Neuronal stem cell (in vitro differentiated cells): ENCODE data around the gene TRMT61A.
A peak's percentile ranks its signal among the peaks of the same experiment; 100 is the strongest.

Experiments
- DNase-seq: peaks from one replicate; pipeline ENCODE4 v3.0.0-alpha.2; 2013; ENCODE audit warnings: low spot score
- H2AFZ ChIP-seq: one replicate; pipeline ENCODE4 v1.6.1; 2013; ENCODE audit warnings: mild to moderate bottlenecking, low read length, inconsistent platforms
- H2AK5ac ChIP-seq: 2 replicates; pipeline ENCODE4 v1.6.1; 2013; ENCODE audit warnings: low read depth, mild to moderate bottlenecking, inconsistent platforms, low read length, moderate library complexity, mixed read lengths
- H2BK120ac ChIP-seq: 2 replicates; pipeline ENCODE4 v1.6.1; 2013; ENCODE audit warnings: low read depth, mild to moderate bottlenecking, inconsistent platforms, low read length, moderate library complexity, mixed read lengths
- H2BK12ac ChIP-seq: one replicate; pipeline ENCODE4 v1.6.1; 2013; ENCODE audit warnings: low read length, inconsistent platforms
- H2BK15ac ChIP-seq: 2 replicates; pipeline ENCODE4 v1.6.1; 2013; ENCODE audit warnings: mild to moderate bottlenecking, low read length, inconsistent platforms, mixed read lengths
- H2BK5ac ChIP-seq: one replicate; pipeline ENCODE4 v1.6.1; 2013; ENCODE audit warnings: inconsistent platforms, mild to moderate bottlenecking, low read length, moderate library complexity
- H3K14ac ChIP-seq: one replicate; pipeline ENCODE4 v1.6.1; 2013; ENCODE audit warnings: low read length, inconsistent platforms
- H3K18ac ChIP-seq: 2 replicates; pipeline ENCODE4 v1.6.1; 2013; ENCODE audit warnings: low read length, inconsistent platforms
- H3K23ac ChIP-seq: 2 replicates; pipeline ENCODE4 v1.6.1; 2013; ENCODE audit warnings: low read depth, mild to moderate bottlenecking, mixed read lengths, low read length, inconsistent platforms; ENCODE audit not compliant: poor library complexity
- H3K27ac ChIP-seq: replicated peaks from 3 replicates; pipeline ENCODE4 v1.5.1; 2013; ENCODE audit warnings: low read length, inconsistent platforms
- H3K27me3 ChIP-seq, 3 experiments: 2 replicates each; pipeline ENCODE4 v1.6.1; 2013; ENCODE audit warnings: low read length in 3 of 3, mild to moderate bottlenecking in 2 of 3, inconsistent platforms in 1 of 3, low read depth in 1 of 3, mixed read lengths in 1 of 3, moderate library complexity in 1 of 3; ENCODE audit not compliant: control insufficient read depth in 3 of 3, insufficient read depth in 3 of 3
- H3K36me3 ChIP-seq, 2 donors: replicated peaks in 1 of 2; 2 replicates each; pipeline ENCODE4 v1.6.1; 2013; ENCODE audit warnings: low read length in 2 of 2; ENCODE audit not compliant: control insufficient read depth in 2 of 2, insufficient read depth in 2 of 2
- H3K4ac ChIP-seq: 2 replicates; pipeline ENCODE4 v1.6.1; 2013; ENCODE audit warnings: inconsistent platforms, mild to moderate bottlenecking, low read length, moderate library complexity
- H3K4me1 ChIP-seq, 2 donors: 1 replicate in 1 of 2; 2 replicates in 1 of 2; pipeline ENCODE4 v1.6.1; 2013; ENCODE audit warnings: low read length in 2 of 2, low read depth in 1 of 2; ENCODE audit not compliant: control insufficient read depth in 2 of 2, insufficient read depth in 1 of 2
- H3K4me2 ChIP-seq: one replicate; pipeline ENCODE4 v1.6.1; 2013; ENCODE audit warnings: mild to moderate bottlenecking, low read length, inconsistent platforms; ENCODE audit not compliant: insufficient read depth, poor library complexity, severe bottlenecking
- H3K4me3 ChIP-seq, 2 donors: 2 replicates each; pipeline ENCODE4 v1.5.1; 2013; ENCODE audit warnings: low read length in 2 of 2, mild to moderate bottlenecking in 2 of 2, inconsistent platforms in 1 of 2, moderate library complexity in 1 of 2
- H3K79me1 ChIP-seq: one replicate; pipeline ENCODE4 v1.6.1; 2013; ENCODE audit warnings: low read depth, mild to moderate bottlenecking, inconsistent platforms, low read length, moderate library complexity
- H3K9ac ChIP-seq: one replicate; pipeline ENCODE4 v1.6.1; 2013; ENCODE audit warnings: mild to moderate bottlenecking, low read depth, low read length, inconsistent platforms; ENCODE audit not compliant: poor library complexity
- H3K9me3 ChIP-seq, 2 donors: replicated peaks in 1 of 2; 2 replicates each; pipeline versions ENCODE3 to v1.6.1; 2013; ENCODE audit warnings: low read length in 2 of 2, mild to moderate bottlenecking in 2 of 2, inconsistent platforms in 1 of 2, low read depth in 1 of 2, mixed read lengths in 1 of 2, moderate library complexity in 1 of 2; ENCODE audit not compliant: control insufficient read depth in 2 of 2, insufficient read depth in 1 of 2
- H4K8ac ChIP-seq: one replicate; pipeline ENCODE4 v1.6.1; 2013; ENCODE audit warnings: low read depth, mild to moderate bottlenecking, inconsistent platforms, low read length, moderate library complexity
- H4K91ac ChIP-seq: one replicate; pipeline ENCODE4 v1.6.1; 2013; ENCODE audit warnings: low read length, low read depth, mild to moderate bottlenecking, inconsistent platforms; ENCODE audit not compliant: poor library complexity
- WGBS, 2 donors: extraction: QIAGEN DNeasy Blood & Tissue Kit; methylation state at CpG; one replicate each; pipeline ENCODE4 v1.1.7; 2013; ENCODE audit warnings: missing lambda C conversion rate in 2 of 2, mixed read lengths in 1 of 2; ENCODE audit not compliant: insufficient read length in 2 of 2, insufficient replicate concordance in 1 of 2; ENCODE audit errors: extremely low coverage in 2 of 2; 5-methylcytosine and 5-hydroxymethylcytosine counted together

The TRMT61A gene

GRCh38 chr14:103500148-103500990 lies 28.6 kb upstream of the TRMT61A start:
- Histone ChIP-seq H3K79me1 (peaks cover 5% of the 10 kb centered on the region), H2BK5ac (no peak overlapping the region), H4K91ac (no peak overlapping the region), H3K14ac (no peak overlapping the region), H2BK15ac (no peak overlapping the region), H3K9ac (no peak overlapping the region), H3K4me2 (no peak overlapping the region), H2BK120ac (no peak overlapping the region), H2AK5ac (no peak overlapping the region), H3K4me1 (peaks cover 0 to 7% of the 10 kb centered on the region in 2 donors), H2BK12ac (no peak overlapping the region), H4K8ac (no peak overlapping the region), H3K27ac (no peak overlapping the region), H2AFZ (no peak overlapping the region), H3K4ac (no peak overlapping the region), H3K18ac (no peak overlapping the region), H3K27me3 (peaks cover 0 to 2% (median 0%) of the 10 kb centered on the region in 3 experiments), H3K23ac (no peak overlapping the region), H3K4me3 (no peak overlapping the region), H3K36me3 (peaks cover 44 to 93% of the 10 kb centered on the region in 2 donors), H3K9me3 (no peaks in the 10 kb centered on the region)
- peak; percentile 82 for DNase-seq
- no CpG with 5 or more reads among the region's 17 CpGs for WGBS, 2 donors

GRCh38 chr14:103501041-103501870 lies 27.7 kb upstream of the TRMT61A start:
- no peak overlapping the region for H4K8ac ChIP-seq
- H3K4me3 ChIP-seq = no peak overlapping the region
- H3K9me3 ChIP-seq = no peaks in the 10 kb centered on the region
- no peak overlapping the region for H4K91ac ChIP-seq
- peaks cover 41 to 91% of the 10 kb centered on the region in 2 donors for H3K36me3 ChIP-seq
- H2BK5ac ChIP-seq = no peak overlapping the region
- H3K27ac ChIP-seq = no peak overlapping the region
- no peak overlapping the region for H2BK120ac ChIP-seq
- H2BK15ac ChIP-seq = no peak overlapping the region
- H2BK12ac ChIP-seq = no peak overlapping the region
- H3K18ac ChIP-seq = no peak overlapping the region
- peak overlapping the region; percentile 27 for H3K9ac ChIP-seq
- no peak for DNase-seq
- H3K4ac ChIP-seq = no peak overlapping the region
- H3K23ac ChIP-seq = no peak overlapping the region
- no peak overlapping the region for H3K14ac ChIP-seq
- no peak overlapping the region for H2AFZ ChIP-seq
- H3K4me1 ChIP-seq = peaks cover 0 to 7% of the 10 kb centered on the region in 2 donors
- H3K4me2 ChIP-seq = no peak overlapping the region
- H2AK5ac ChIP-seq = no peak overlapping the region
- WGBS, 2 donors = no CpG with 5 or more reads among the region's 11 CpGs
- peaks cover 0 to 2% (median 0%) of the 10 kb centered on the region in 3 experiments for H3K27me3 ChIP-seq
- H3K79me1 ChIP-seq = peaks cover 5% of the 10 kb centered on the region

GRCh38 chr14:103501921-103502669 lies 26.9 kb upstream of the TRMT61A start:
- Histone ChIP-seq H3K23ac (no peak overlapping the region), H3K18ac (no peak overlapping the region), H3K79me1 (peaks cover 5% of the 10 kb centered on the region), H3K4me3 (no peak overlapping the region), H2AK5ac (no peak overlapping the region), H2BK120ac (no peak overlapping the region), H3K4me1 (peaks cover 0 to 7% of the 10 kb centered on the region in 2 donors), H4K91ac (no peak overlapping the region), H3K14ac (no peak overlapping the region), H3K4ac (no peak overlapping the region), H3K36me3 (peaks cover 41 to 91% of the 10 kb centered on the region in 2 donors), H3K4me2 (no peak overlapping the region), H4K8ac (no peak overlapping the region), H2AFZ (no peak overlapping the region), H3K27ac (no peak overlapping the region), H2BK15ac (no peak overlapping the region), H3K9me3 (no peaks in the 10 kb centered on the region), H2BK5ac (no peak overlapping the region), H3K27me3 (peaks cover 0 to 2% (median 0%) of the 10 kb centered on the region in 3 experiments), H3K9ac (peak overlapping the region; percentile 22), H2BK12ac (no peak overlapping the region)
- WGBS, 2 donors = no CpG with 5 or more reads among the region's 9 CpGs
- DNase-seq = no peak
